ENCODE results near the gene CHST11.
"Not testable (repeated sequence)": the region's sequence is repeated elsewhere in the genome, so short reads cannot be mapped to it uniquely, and the experiment has no call there.

The CHST11 gene

GRCh38 chr12:104532636-104533035 lies 75.9 kb downstream of the CHST11 start:
- peak; percentile 37 to 83 for DNase-seq

- DNase-seq, result no peak
Observed at GRCh38 chr12:104533134-104533533, 76.4 kb downstream of the CHST11 start.

- DNase-seq, result no peak
Observed at GRCh38 chr12:104534162-104534856, 77.6 kb downstream of the CHST11 start.

GRCh38 chr12:104534857-104535248 lies 78.1 kb downstream of the CHST11 start:
- no peak for DNase-seq

GRCh38 chr12:104535369-104535768 lies 78.6 kb downstream of the CHST11 start:
- no peak for DNase-seq

GRCh38 chr12:104536841-104537240 lies 80.1 kb downstream of the CHST11 start:
- no peak for DNase-seq

GRCh38 chr12:104538056-104538455 lies 81.3 kb downstream of the CHST11 start:
- DNase-seq, result no peak

- DNase-seq, result no peak
Observed at GRCh38 chr12:104538891-104539462, 82.2 kb downstream of the CHST11 start.

GRCh38 chr12:104544836-104545235 lies 88.1 kb downstream of the CHST11 start:
- no peak for DNase-seq

- DNase-seq, result peak; percentile 36 to 68
Observed at GRCh38 chr12:104546575-104546974, 89.8 kb downstream of the CHST11 start.

GRCh38 chr12:104547235-104547634 lies 90.5 kb downstream of the CHST11 start:
- DNase-seq, result peak in 1 of 2 donors; percentile 66

GRCh38 chr12:104549815-104550480 lies 93.2 kb downstream of the CHST11 start:
- no peak for DNase-seq

GRCh38 chr12:104551313-104551931 lies 94.7 kb downstream of the CHST11 start:
- DNase-seq, result no peak

GRCh38 chr12:104553421-104553820 lies 96.7 kb downstream of the CHST11 start:
- no peak for DNase-seq

- no peak for DNase-seq
Observed at GRCh38 chr12:104555648-104556047, 98.9 kb downstream of the CHST11 start.

GRCh38 chr12:104557488-104558195 lies 100.9 kb downstream of the CHST11 start:
- DNase-seq, result no peak

GRCh38 chr12:104560881-104561280 lies 104.1 kb downstream of the CHST11 start:
- DNase-seq, result no peak

GRCh38 chr12:104562763-104563162 lies 106.0 kb downstream of the CHST11 start:
- DNase-seq, result no peak

- not testable (repeated sequence) for DNase-seq
Observed at GRCh38 chr12:104564662-104565061, 107.9 kb downstream of the CHST11 start.

GRCh38 chr12:104565606-104566243 lies 109.0 kb downstream of the CHST11 start:
- DNase-seq, result no peak

- no peak for DNase-seq
Observed at GRCh38 chr12:104566244-104566993, 109.7 kb downstream of the CHST11 start.

Measured in inflammatory macrophage treated with lipopolysaccharide for 1 hour (primary cell).